HTERT RPE-1 (cell line): ENCODE results near the gene FGD5.

Experiments
- in situ Hi-C: fragments of 300-500 bp; cut with MboI; formaldehyde crosslinking; loops from 4 replicates; pipeline ENCODE4 v1.14.3; 2020; ENCODE audit warnings: low sequenced_read_pairs

FGD5 gene

DNA sequence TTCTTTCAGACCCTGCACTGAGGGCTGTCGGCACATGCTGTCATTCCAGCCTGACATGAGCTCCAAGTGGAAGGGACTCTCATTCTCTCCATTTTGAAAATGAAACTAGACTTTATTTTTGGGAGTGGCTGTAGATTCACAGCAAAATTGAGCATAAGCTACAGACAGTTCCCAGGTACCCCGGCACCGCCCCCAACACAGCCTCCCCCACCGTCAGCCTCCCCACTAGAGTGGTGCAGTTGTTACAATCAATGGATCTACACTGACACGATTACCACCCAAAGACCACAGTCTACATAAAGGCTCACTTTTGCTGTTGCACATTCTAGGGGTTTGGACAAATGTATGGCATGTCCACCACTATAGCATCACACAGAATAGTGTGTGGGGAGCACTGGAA lies 29.5 kb upstream of the FGD5 start:
- in situ Hi-C loops: no loop called here

DNA sequence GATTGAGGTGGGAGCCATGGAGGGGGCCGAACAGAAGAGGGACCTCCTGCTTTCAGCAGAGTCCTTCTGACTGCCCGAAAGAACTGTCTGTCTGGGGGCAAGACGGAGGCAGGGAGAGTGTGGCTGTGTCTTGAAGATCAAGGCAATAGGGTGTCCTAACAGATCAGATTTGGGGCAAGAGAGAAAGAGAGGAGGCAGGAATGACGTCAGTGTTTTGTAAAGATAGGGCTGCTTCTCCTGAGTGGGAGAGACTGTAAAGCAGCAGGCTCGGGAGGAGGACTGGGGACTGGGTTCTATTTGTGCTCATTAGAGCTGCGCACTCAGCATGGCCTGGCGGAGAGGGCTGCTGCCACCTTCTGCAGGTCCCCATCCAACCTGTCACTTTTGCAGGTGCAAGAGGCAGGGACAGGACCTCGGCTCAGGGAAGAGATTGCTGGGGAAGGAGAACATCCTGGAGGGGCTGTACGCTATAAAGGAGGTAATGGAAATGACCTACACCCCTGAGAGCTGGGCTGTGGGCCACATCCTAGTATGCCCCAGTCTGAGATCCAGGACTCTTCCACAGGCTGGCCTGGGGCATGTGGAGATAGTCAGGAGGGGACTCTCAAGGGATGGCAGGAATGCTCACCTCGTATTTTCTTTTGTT lies 29.0 kb upstream of the FGD5 start:
- in situ Hi-C loops: no loop called here

DNA sequence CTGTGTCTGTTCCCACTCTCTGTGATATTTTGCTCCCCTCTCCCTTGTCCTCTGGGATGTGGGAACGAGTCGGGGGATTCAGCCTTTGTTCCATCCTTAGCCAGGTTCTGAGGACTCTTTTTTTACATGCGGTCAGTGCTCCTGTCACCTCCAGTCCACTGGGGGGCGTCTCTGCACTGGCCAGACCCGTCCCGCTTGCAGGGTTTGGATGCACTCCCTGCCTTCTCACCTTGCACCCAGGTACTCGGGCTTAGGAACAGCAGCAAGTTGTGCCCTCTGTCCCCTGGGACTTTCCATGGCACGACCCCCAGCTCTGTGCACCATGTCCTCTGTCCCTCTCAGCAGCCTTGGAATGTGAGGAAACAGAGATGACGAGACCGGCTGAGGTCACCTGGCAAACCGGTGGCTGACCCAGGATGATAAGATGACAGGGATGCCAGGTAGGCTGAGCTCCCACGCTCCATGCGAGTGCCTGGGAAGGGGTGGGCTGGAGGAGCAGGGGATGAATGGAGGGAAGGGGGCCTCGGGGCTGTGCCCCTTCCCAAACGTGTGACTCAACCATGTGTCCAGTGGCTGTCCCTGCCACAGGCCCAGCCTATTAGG lies 27.3 kb upstream of the FGD5 start:
- in situ Hi-C loops: no loop called here

DNA sequence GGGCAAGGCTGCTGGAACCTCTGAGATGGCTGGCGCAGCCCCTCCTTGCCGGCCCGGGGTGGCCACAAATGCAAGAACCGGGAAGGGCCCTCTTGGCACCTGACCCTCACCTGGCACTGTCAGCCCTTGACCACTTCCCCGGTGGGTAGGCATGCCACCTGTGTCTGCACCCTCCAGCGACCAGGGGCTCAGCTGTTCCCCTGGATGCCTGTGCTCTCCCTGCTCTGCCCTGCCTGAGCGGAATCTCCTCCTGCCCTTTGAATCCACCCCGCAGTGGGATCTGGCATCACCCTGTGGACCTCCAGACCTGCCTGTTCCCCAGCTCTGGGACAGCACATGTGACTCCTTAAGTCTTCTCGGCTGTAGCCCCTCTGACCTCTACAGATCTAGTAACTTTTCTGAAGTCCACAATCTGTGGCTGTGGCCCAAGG lies 26.1 kb upstream of the FGD5 start:
- in situ Hi-C loops: no loop called here

DNA sequence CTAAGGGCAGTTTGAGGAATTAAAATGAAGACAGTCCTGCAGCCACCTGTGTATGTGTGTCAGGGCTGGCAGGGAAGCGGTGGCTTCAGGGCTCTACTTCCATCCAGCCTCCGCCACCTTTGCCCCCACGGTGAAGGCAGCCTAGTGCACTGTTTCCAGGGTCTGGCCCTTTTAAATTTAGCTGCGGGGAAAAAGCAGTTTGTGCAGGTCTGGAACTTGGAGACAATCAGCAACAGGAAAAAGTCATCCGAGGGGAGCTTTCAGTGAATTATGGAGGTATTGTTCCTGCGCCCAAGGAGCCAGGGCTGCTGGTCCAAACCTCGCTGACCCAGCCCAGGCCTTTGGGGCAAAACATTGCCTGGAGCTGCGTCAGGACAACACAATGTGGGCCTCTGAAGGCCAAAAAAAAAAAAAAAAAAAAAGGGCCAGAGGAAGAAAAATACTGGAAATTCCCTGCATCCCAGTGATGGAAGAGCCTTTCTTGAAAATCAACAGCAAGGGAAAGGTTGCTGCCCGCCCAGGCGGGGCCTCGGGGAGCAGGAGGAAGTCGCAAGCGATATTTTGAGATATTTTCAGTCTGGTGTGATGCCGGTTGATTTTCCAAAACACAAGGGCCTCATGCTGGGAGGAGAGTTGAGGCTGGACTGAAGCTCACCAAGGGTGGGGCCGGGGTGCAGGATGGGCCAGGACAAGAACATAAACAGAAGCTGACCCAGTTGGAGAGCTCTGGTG lies 25.5 kb upstream of the FGD5 start:
- in situ Hi-C loops: no loop called here

DNA sequence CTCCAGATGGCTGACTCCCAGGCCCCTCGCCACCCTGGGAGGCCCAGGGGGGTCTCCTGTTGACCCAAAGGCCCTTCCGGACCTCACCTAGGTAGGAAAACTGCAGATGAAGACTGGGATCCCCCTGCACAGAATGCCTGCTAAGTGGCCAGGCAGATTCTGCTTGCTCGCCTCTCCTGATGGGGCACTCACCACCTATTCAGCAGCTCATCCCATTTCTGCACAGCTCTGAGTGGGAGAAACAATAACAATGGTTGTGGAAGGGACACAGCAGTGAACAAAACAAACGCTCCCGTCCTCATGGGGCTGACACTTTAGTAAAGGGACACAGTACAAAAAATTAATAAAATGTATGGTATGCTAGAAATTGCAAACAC lies 24.9 kb upstream of the FGD5 start:
- in situ Hi-C loops: no loop called here

DNA sequence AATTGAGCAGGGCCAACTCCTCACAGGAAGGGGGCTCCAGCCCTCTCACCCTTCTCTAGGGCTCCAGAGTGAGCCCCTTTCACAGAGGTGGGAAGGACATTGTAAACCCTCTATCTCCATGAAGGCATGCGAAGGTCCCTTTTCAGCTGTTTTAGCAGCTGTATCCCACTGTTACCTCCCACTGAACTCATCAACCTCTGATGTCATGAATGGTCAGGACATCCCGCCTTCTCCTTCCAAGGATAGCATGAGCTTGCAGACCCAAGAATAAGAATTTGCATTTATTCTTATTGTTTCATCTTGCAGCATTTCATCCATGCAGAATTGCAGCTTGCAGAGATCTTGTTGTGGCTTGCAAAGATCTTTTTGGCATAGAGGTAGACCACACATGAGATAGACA lies 24.3 kb upstream of the FGD5 start:
- in situ Hi-C loops: no loop called here

DNA sequence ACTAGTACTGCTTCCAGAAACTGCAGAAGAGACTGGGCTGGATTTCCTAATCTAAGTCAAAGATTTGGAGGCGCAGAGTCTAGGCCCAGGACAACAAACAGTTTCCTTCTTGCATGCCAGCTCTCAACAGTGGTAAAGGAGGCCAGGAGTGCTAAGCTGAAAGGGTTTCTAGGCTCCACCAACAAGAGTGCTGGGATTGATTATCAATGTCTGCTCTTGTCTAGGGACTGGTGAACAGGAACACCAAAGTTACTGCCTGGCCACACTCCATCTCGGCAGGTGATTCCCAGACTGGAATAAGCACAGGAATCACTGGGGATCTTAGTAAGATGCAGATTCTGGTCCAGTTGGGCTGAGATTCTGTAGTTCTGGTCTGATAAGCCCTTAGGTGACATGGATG lies 22.8 kb upstream of the FGD5 start:
- in situ Hi-C loops: no loop called here

DNA sequence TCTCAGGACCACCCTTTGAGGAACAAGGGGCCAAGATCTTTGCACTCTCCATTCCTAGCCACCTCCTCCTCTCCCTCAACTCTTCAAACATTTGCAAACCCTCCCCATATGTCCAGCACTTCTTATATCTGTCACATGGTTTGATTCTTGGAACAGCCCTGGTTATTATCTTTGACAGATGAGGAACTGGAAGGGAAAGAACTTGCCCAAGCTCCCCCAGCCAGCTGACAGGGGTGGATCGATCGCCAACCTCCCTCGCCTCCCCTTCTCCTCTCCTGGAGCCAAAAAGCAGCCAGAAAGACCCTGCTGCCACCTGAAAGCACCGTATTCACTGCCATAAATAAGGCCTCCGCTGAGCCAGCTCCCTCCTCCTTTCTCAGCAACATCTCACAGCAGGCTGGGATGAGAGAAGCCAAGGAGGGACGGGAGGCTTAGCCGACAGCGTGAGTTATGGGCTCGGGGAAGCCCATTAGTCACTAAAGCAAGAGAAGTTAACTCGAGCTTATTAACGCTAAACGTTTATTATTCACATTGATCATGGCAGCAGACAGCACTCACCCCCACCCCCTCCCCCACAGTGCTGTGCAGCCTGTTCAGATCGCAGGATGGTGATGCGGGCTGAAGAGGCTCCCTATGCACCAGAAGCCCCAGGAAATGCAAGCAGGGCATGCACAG lies 22.2 kb upstream of the FGD5 start:
- in situ Hi-C loops: no loop called here

DNA sequence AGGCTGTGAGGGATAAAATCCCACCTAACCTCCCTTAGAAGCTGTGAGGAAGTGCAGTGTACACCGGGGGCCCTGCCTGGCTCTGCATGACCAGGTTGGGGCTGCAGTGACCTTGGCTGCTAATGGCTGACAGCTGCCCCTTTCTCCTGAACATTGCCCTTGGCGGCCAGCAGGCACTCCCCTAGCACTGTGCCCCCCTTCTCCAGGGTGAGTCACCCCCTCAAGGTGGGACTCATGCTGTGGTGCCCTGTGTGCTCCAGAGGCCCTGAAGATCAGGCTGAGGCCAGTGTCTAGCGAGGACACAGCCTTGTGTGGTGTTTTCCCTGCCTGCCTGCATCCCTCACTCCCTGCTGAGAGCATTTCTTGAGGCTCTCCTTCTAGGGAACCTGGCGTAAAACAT lies 21.0 kb upstream of the FGD5 start:
- in situ Hi-C loops: no loop called here

DNA sequence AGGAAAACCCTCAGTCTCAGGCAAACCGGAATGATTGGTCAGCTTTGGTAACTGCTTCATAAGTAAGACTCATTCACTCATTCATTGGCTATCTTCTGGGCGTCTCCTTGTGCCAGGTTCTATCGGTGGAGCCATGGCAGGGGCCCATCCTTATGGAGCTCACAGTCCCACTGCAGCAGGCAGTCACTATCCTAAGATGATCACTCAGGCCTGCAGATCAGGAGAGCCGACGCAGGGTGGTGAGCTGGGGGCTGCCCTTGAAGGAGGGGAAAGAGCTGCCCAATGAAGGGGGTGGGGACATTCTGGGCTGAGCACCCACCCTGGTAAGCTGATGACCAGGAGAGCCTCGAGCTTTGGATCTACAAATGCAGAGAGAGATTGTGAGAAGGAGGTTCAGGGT lies 20.5 kb upstream of the FGD5 start:
- in situ Hi-C loops: no loop called here

DNA sequence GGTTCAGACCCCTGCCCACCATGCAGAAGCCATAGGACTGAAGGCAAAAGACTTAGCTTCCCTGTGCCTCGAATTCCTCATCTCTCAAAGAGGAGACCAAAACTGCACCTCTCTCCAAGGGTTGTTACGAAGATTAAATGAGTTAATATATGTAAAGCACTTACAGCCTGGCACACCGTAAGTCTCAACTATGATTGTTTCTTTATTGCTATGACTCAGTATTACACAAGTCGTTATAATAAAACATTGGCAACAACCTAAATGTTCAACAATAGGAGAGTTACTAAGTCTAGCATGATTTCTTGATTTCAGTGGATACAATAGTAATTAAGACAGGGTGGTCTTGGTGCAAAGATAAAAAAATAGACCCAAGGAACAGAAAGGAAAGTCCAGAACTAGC lies 19.6 kb upstream of the FGD5 start:
- in situ Hi-C loops: no loop called here

DNA sequence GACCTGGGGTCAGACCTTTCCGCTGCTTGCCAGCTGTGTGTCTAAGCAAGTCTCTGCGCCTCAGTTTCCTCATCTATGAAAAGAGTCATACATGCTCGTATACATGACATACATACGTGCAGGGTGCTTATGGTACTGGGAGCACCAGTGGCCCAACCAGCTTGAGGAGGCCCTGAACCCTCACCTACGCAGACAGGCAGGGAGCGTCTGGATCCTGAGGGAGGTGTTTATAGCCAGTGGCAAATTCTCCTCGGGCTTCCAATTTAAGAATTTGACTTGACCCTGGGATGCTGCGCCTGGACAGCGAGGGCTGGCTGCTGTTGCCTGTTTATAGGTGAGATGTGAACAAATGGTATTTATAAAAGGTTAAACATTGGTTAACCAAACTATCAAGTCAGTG lies 17.7 kb upstream of the FGD5 start:
- in situ Hi-C loops: no loop called here

DNA sequence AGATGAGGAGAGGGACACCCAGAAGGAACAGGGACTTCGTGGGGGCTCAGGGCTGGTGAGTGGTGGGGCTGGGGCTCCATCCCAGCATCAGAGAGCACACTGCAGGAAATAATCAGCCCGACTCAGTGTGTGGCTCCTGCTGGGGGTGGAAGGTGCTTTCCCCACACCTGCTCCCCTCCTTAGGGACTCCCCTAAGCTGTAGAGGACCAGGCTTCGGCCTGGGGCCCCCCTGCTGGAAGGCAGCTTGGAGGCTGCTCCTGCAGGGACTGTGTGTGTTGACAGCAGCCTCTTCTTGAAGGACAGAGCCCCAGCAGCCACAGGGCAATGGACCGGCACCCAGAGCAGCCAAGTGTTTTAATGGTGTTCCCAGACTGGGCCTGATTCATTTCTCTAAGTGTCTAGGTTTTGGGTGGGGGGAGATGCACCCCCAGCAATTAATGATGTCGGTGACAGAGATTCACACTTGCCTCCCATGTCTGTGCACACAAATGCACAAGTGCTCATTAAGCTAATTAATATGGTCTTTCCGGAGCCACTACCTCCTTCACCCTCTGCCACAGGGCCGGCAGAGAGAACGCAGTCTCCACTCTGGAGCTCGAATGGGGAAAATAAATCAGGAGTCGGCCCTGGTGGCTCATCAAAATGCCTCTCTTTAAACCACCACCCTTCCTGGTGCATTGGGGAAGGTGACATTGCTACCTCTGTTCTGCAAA lies 16.9 kb upstream of the FGD5 start:
- in situ Hi-C loops: no loop called here

DNA sequence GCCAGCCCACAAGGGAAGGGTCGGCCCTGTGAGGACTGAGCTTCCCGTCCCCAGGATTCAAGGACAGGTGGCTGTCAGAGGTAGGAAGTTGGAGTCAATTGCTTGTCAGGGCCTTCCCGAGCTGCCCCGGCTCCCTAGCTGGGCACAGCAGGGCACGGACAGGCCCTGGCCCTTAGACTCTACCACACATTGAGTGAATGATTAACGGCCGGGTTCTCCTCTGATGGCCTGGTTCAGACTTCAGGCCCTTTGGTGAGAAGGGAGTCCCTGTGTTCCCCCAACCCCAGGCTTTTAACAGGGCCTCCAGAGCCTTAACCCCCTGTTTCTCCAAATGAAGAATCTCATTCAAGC lies 16.4 kb upstream of the FGD5 start:
- in situ Hi-C loops: no loop called here

DNA sequence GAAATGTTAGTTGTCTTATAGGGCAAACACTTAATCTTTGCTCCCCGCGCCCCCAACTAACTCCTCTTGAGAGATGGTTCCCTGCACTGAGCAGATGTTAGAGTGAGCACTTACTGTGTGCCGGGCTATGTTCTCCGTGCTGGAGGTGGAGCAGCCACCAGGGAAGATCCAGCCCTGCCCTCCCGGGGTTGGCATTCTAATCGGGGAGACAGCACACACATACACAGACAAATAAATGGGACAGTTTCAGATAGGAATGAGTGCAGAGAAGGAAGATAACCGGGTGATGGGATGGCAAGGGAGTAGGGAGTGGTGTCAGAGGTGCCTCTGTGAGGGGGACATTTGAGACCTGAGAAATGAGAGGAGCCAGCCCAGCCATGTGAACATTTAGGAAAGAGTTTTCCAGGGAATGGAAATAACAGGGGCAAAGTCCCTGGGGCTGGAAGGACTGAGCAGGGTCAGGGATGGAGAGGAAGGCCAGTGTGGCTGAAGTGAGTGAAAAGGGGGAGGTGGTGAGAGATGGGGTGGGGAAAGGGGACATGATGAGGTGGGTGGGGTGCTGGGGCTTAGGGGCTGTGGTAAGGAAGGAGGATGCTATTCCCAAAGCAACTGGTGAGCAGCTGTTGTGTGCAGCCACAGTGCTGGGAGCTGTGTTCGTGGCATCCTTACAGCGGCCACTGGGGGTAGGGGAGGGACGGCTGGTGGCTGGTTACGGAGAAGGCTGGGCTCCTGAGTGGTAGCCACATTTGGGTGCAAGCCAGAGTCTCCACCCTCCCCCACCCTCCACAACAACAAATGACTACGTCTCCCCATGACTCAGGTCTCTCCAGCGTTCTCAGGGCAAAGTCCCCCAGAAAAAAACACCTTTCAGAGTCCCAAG lies 15.4 kb upstream of the FGD5 start:
- in situ Hi-C loops: no loop called here

DNA sequence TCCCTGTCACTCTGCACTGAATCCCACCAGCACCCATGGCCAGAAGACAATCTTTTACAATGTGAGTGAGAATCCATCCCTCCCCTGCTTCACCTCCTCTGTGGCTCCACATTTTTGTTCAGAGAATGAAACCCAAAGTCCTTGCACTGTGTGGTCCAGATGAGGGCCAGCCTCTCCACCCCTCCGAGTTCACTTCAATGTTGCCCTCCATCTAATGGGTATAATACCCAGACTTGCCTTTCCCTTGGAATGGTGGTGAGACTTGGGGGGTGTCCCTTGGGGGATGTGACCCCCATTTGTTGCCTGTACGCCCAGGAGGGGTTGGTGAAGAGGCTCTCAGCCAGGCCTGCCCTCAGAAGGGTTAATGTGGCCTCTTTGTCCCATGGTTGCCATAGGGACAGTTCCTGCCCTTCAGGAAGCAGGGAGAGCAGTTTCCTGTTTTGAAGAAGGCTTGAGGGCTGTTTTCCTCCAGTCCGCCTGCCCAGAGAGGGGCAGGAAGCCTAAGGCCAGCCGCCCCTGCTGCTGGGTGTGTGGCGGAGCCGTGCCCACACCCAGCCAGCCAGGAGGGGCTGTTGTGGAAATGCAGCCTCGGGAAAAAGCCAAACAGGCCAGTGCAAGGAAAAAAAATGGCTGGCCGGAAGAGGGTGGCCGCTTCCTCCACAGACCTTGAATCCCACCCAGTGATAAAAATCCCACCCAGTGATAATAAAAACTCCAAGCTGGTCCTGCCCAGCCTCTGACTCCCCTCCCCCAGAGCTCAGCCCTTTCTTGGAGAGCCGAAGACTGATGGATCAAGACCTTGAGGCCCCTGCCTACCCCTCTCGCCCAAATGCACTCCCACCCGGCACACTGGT lies 14.6 kb upstream of the FGD5 start:
- in situ Hi-C loops: no loop called here

DNA sequence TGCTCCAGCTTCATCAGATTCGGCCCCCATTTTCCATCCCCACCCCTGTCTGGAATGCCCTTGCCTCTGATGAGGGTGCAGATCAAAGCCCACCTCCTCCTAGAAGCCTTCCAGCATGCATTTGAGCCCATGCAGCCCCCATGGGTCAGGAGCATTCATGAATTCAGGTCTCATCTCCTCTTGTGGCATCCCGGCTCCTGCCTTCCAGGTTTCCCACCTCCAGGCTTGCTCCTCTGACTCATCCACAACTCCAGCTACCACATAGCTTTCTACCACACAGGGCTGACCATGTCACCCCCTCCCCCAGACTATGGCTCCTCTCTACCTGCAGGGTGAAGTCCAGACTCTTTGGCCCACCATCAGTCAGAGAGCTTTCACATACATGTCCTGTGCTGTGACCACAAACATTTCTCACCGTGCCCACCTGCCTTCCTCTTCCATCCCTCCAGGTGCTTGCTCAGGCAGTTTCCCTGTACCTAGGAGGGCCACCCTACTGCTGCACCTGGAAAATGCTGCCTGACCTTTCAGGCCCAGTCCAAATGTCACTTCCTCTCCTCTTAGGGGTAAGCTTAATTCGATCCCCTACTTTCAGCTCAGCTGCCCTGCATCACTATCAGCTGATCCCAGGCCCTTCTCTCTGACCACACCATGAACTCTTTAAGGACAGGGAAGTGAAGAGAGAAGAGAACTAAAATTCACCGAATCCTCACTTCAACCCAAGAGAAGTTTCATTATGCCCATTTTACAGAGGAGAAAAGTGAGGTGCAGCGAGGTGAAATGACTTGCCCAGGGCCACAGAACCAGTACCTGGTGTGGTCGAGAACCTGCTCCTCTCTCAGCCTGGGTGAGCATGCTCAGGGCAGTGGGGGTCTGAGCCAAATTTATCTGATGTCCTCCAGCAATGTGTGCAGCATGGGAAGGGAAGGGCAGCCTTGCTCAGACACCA lies 13.7 kb upstream of the FGD5 start:
- in situ Hi-C loops: no loop called here
